ENCODE results near the gene FBXL2.
"Not testable (repeated sequence)": the region's sequence is repeated elsewhere in the genome, so short reads cannot be mapped to it uniquely, and the experiment has no call there.

Gene FBXL2

GRCh38 chr3:33388374-33389100 lies 111.3 kb downstream of the FBXL2 start:
- no peak for DNase-seq

- DNase-seq = no peak
Measured at GRCh38 chr3:33389908-33390307, 112.7 kb downstream of the FBXL2 start.

GRCh38 chr3:33391255-33391995 lies 114.2 kb downstream of the FBXL2 start:
- no peak for DNase-seq

GRCh38 chr3:33392144-33392543 lies 114.9 kb downstream of the FBXL2 start:
- DNase-seq = no peak

GRCh38 chr3:33392703-33393125 lies 115.5 kb downstream of the FBXL2 start:
- DNase-seq = no peak

- DNase-seq = no peak
Measured at GRCh38 chr3:33394403-33395054, 117.3 kb downstream of the FBXL2 start.

- DNase-seq = no peak
Measured at GRCh38 chr3:33395900-33396299, 118.7 kb downstream of the FBXL2 start.

GRCh38 chr3:33398410-33398809 lies 121.2 kb downstream of the FBXL2 start:
- DNase-seq = no peak

GRCh38 chr3:33401781-33402180 lies 124.5 kb downstream of the FBXL2 start:
- DNase-seq = no peak

GRCh38 chr3:33402936-33403335 lies 125.7 kb downstream of the FBXL2 start:
- DNase-seq = no peak

- DNase-seq = no peak
Measured at GRCh38 chr3:33403756-33404155, 126.5 kb downstream of the FBXL2 start.

- not testable (repeated sequence) for DNase-seq
Measured at GRCh38 chr3:33410816-33411215, 133.6 kb downstream of the FBXL2 start.

GRCh38 chr3:33417066-33417673 lies 139.9 kb downstream of the FBXL2 start:
- no peak for DNase-seq

GRCh38 chr3:33419948-33420347 lies 142.7 kb downstream of the FBXL2 start:
- DNase-seq = no peak

GRCh38 chr3:33420966-33421365 lies 143.7 kb downstream of the FBXL2 start:
- no peak for DNase-seq

- DNase-seq = no peak
Measured at GRCh38 chr3:33424606-33425452, 147.6 kb downstream of the FBXL2 start.

- DNase-seq = no peak
Measured at GRCh38 chr3:33425453-33425852, 148.2 kb downstream of the FBXL2 start.

- DNase-seq = no peak
Measured at GRCh38 chr3:33426068-33426467, 148.8 kb downstream of the FBXL2 start.

GRCh38 chr3:33426630-33427317 lies 149.5 kb downstream of the FBXL2 start:
- no peak for DNase-seq

GRCh38 chr3:33428734-33429133 lies 151.5 kb downstream of the FBXL2 start:
- DNase-seq = no peak

- DNase-seq = not testable (repeated sequence)
Measured at GRCh38 chr3:33429306-33429705, 152.1 kb downstream of the FBXL2 start.

- no peak for DNase-seq
Measured at GRCh38 chr3:33430061-33430460, 152.8 kb downstream of the FBXL2 start.
